HEK293 (cell line): ENCODE results near the gene RNF223.
A peak's percentile ranks its signal among the peaks of the same experiment; 100 is the strongest.

ENCODE experiments used
- CTCF ChIA-PET: fragments of 350-600 bp; formaldehyde crosslinking; extraction: SDS; loops from one replicate; lab custom pipeline; 2021; ENCODE audit warnings: antibody characterized with exemption; lab: Yijun Ruan, JAX
- POLR2A ChIA-PET: fragments of 300-600 bp; formaldehyde crosslinking; extraction: SDS; loops from one replicate; lab custom pipeline; 2020; ENCODE audit warnings: antibody characterized with exemption, inconsistent platforms; lab: Yijun Ruan, JAX
- H3K27ac ChIP-seq: fragments of 200-500 bp; sonication (Bioruptor generic); 2 replicates; pipeline ENCODE4 v1.5.1; 2014; ENCODE audit warnings: low read depth, low read length, control low read depth, inconsistent platforms; ENCODE audit errors: extremely low read depth
- H3K36me3 ChIP-seq, 2 experiments: fragments of 200-500 bp in 1 of 2; sonication (Bioruptor generic) in 1 of 2; 1 replicate in 1 of 2; 2 replicates in 1 of 2; pipeline ENCODE4 v1.5.1; 2014 to 2017; ENCODE audit warnings: inconsistent platforms in 2 of 2, low read length in 2 of 2; ENCODE audit not compliant: control insufficient read depth in 2 of 2, insufficient read depth in 1 of 2
- H3K4me1 ChIP-seq: fragments of 200-500 bp; sonication (Bioruptor generic); 2 replicates; pipeline ENCODE4 v1.5.1; 2014; ENCODE audit warnings: mild to moderate bottlenecking, low read length, inconsistent platforms; ENCODE audit not compliant: control insufficient read depth, insufficient read depth
- H3K4me3 ChIP-seq: 2 replicates; pipeline ENCODE4 v1.5.1; 2011; ENCODE audit warnings: low read depth, mild to moderate bottlenecking, control low read depth, low read length, moderate library complexity
- H3K9me3 ChIP-seq: fragments of 200-500 bp; sonication (Bioruptor generic); 2 replicates; pipeline ENCODE4 v1.5.1; 2014; ENCODE audit warnings: low read depth, low read length, inconsistent platforms; ENCODE audit not compliant: control insufficient read depth, insufficient read depth
- EGR2 ChIP-seq: fragments of 450-650 bp; formaldehyde crosslinking; IDR thresholded peaks from 2 replicates; pipeline ENCODE4 v1.5.1; 2016; ENCODE audit warnings: low read depth, missing biosample characterization, missing genetic modification characterization
- IKZF3 ChIP-seq: fragments of 450-650 bp; IDR thresholded peaks from 2 replicates; pipeline ENCODE4 v1.5.0; 2018; ENCODE audit warnings: missing biosample characterization, mild to moderate bottlenecking, missing genetic modification characterization, moderate library complexity
- REPIN1 ChIP-seq: fragments of 450-650 bp; formaldehyde crosslinking; IDR thresholded peaks from 2 replicates; pipeline ENCODE4 v1.5.1; 2017; ENCODE audit warnings: missing biosample characterization, missing genetic modification characterization, low read depth
- ZFHX2 ChIP-seq: fragments of 450-650 bp; formaldehyde crosslinking; conservative IDR thresholded peaks from 2 replicates; pipeline ENCODE4 v1.5.1; 2016; ENCODE audit warnings: missing biosample characterization, missing genetic modification characterization
- ZNF274 ChIP-seq, 2 experiments: fragments of 200-500 bp in 1 of 2; fragments of 450-650 bp in 1 of 2; sonication (Bioruptor generic) in 1 of 2; formaldehyde crosslinking in 1 of 2; IDR thresholded peaks; 2 replicates each; pipeline versions ENCODE4 v1.5.1 to v1.6.1; 2014 to 2016; ENCODE audit warnings: borderline replicate concordance in 1 of 2, inconsistent platforms in 1 of 2, low read length in 1 of 2, missing biosample characterization in 1 of 2, missing genetic modification characterization in 1 of 2
- ZNF394 ChIP-seq: fragments of 450-650 bp; formaldehyde crosslinking; IDR thresholded peaks from 2 replicates; pipeline ENCODE4 v1.5.1; 2016; ENCODE audit warnings: missing biosample characterization, missing genetic modification characterization, mild to moderate bottlenecking, moderate library complexity, borderline replicate concordance
- ZNF48 ChIP-seq: fragments of 450-650 bp; formaldehyde crosslinking; IDR thresholded peaks from 2 replicates; pipeline ENCODE4 v1.5.1; 2016; ENCODE audit warnings: missing biosample characterization, missing genetic modification characterization
- ZNF548 ChIP-seq: fragments of 450-650 bp; formaldehyde crosslinking; IDR thresholded peaks from 2 replicates; pipeline ENCODE4 v1.5.1; 2016; ENCODE audit warnings: missing biosample characterization, missing genetic modification characterization
- ZNF555 ChIP-seq: fragments of 450-650 bp; formaldehyde crosslinking; conservative IDR thresholded peaks from 2 replicates; pipeline ENCODE4 v1.5.1; 2017; ENCODE audit warnings: missing biosample characterization, mild to moderate bottlenecking, missing genetic modification characterization, inconsistent platforms
- ZNF626 ChIP-seq: fragments of 450-650 bp; sonication (Bioruptor Pico); formaldehyde crosslinking; IDR thresholded peaks from 2 replicates; pipeline ENCODE4 v1.5.1; 2018; ENCODE audit warnings: missing biosample characterization, missing genetic modification characterization, inconsistent platforms
- ZNF654 ChIP-seq: fragments of 450-650 bp; formaldehyde crosslinking; IDR thresholded peaks from 2 replicates; pipeline ENCODE4 v1.5.1; 2016; ENCODE audit warnings: low read depth, missing biosample characterization, missing genetic modification characterization
- ZSCAN16 ChIP-seq: fragments of 450-650 bp; formaldehyde crosslinking; IDR thresholded peaks from 2 replicates; pipeline ENCODE4 v1.5.1; 2016; ENCODE audit warnings: missing biosample characterization, missing genetic modification characterization
- TF ChIP-seq, protein P1 (sequence below): fragments of 450-650 bp; formaldehyde crosslinking; IDR thresholded peaks from 2 replicates; pipeline ENCODE4 v1.5.1; 2017; ENCODE audit warnings: missing biosample characterization, missing genetic modification characterization
- TF ChIP-seq, protein P2 (sequence below): fragments of 450-650 bp; formaldehyde crosslinking; IDR thresholded peaks from 2 replicates; pipeline ENCODE4 v1.5.1; 2016; ENCODE audit warnings: missing biosample characterization, missing genetic modification characterization

The RNF223 gene

DNA sequence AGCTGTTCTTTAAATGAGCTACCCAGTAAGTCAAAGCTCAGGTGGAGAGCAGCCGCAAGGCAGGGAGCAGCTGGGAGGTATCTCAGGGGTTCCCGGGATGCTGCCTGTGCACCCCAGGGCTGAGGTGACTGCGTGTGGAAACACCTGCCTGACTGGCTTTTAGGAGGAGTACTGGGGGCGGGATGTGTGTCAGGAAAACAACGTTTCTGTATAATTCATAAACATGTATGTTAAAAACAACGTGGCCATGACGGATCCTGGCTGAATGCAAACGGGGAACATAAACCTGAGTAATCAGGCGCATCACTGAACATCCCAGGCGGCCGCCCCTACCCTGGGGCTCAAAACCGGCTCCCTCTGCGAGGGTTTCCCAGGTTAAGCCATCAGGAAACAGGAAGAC, 40.3 kb upstream of the RNF223 start:
- H3K4me3 ChIP-seq, result no peak overlapping the region
- H3K9me3 ChIP-seq, result no peaks in the 10 kb centered on the region
- H3K4me1 ChIP-seq, result no peaks in the 10 kb centered on the region
- H3K27ac ChIP-seq, result no peak overlapping the region
- POLR2A ChIA-PET, result no interaction called here
- TF ChIP-seq ZNF394 (tag by site-specific recombination) (peak; percentile 15; the same call in 1 of the 2 replicates), ZNF548 (tag by site-specific recombination) (no peak)
- CTCF ChIA-PET, result interaction anchor here (0.9 kb wide), 1 partner anchor 178 kb away, joined by 3 read pairs; no protein-coding TSS in a partner anchor
- H3K36me3 ChIP-seq, result peaks cover 0 to 18% of the 10 kb centered on the region in 2 experiments; a peak in 1 of 3 replicates

DNA sequence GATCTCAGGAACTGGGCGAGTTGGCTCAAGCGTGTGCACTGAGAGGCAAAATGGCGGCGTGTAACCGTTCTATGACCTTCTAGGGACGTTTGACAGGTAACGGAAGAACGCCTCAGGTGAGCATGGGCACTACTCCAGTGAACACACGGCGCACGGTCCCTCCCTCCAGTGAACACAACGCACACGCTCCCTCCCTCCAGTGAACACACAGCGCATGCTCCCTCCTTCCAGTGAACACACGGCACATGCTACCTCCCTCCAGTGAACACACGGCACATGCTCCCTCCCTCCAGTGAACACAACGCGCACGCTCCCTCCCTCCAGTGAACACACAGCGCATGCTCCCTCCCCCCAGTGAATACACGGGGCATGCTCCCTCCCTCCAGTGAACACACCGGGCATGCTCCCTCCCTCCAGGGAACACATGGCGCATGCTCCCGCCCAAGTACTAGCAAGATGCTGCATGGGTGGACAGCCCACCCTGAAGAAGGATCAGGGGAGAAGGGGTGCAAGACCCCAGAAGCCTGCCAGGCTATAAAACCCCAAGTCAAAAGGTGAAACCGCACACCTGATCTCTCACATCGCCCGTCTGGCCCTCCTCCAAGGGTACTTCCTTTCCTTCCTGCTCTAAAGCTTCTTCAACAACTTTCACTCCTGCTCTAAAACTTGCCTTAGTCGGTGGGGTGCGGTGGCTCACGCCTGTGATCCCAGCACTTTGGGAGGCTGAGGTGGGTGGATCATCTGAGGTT, 38.3 kb upstream of the RNF223 start:
- no peak for TF ChIP-seq ZSCAN16 (tag by site-specific recombination)
- no peak for TF ChIP-seq REPIN1 (tag by site-specific recombination)
- TF ChIP-seq ZNF626 (tag by site-specific recombination), result no peak
- TF ChIP-seq ZNF274 (IDR thresholded peaks at IDR 0.05; ENCODE audit: low read length), result no peak
- TF ChIP-seq ZNF274 (tag by site-specific recombination; IDR thresholded peaks at IDR 0.05; ENCODE audit: borderline replicate concordance), result no peak
- TF ChIP-seq, all 188 proteins: peak for 0
- no peaks in the 10 kb centered on the region for H3K4me1 ChIP-seq
- ChIA-PET POLR2A (interaction anchor here (1.0 kb wide), 1 partner anchor 10 kb away, joined by 3 read pairs; no protein-coding TSS in a partner anchor), CTCF (no interaction called here)
- no peak overlapping the region for H3K4me3 ChIP-seq
- H3K36me3 ChIP-seq, result peaks cover 0 to 18% of the 10 kb centered on the region in 2 experiments; a peak in 1 of 3 replicates
- H3K27ac ChIP-seq, result no peak overlapping the region
- no peaks in the 10 kb centered on the region for H3K9me3 ChIP-seq

DNA sequence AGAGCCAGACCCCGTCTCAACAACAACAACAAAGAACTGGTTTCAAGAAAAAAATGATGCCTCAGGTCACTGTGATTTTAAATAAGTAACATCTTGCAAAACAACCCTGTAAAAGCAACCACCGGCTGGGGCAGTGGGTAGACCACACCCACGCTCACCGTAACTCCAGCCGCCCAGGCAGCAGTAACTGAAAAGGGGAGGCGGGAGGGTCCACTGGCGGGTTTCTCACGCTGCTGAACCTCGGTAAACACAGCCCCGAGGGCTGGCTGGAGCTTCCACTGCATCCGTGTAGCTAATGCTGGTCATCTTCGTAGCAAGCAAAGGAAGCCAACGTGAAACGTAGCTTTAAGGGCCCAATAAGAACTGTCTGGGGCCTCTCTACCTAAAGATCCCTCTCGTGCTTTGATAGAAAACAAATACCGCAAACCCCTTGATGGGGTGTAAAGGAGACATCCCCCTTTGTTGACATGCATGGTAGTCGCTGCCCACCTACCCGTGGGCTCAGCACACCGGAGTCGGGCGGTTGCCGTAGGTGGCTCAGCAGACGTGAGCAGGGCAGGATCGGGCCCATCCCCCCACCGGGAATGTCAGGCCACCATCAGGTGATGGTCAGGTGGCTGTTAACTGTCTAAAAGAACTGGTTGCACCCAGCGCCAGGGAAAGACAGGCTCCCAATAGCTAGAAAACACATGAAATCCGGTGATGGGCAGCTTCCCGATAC, 37.6 kb upstream of the RNF223 start:
- Histone ChIP-seq H3K9me3 (no peaks in the 10 kb centered on the region), H3K4me1 (no peaks in the 10 kb centered on the region), H3K4me3 (no peak overlapping the region), H3K36me3 (peaks cover 0 to 18% of the 10 kb centered on the region in 2 experiments; a peak in 1 of 3 replicates), H3K27ac (no peak overlapping the region)
- ChIA-PET POLR2A (interaction anchor here (0.5 to 1.0 kb wide), 2 partner anchors 9 to 391 kb away, joined by 3 read pairs; no protein-coding TSS in a partner anchor), CTCF (interaction anchor here (0.7 kb wide), 1 partner anchor 14 kb away, joined by 3 read pairs; no protein-coding TSS in a partner anchor)
- TF ChIP-seq ZNF654 (tag by site-specific recombination), result no peak
- peak; percentile 51 for TF ChIP-seq ZFHX2
- TF ChIP-seq IKZF3 (tag by site-specific recombination), result no peak
- TF ChIP-seq EGR2 (tag by site-specific recombination), result peak; percentile 76; the same call in 1 of the 2 replicates
- TF ChIP-seq, protein P1, sequence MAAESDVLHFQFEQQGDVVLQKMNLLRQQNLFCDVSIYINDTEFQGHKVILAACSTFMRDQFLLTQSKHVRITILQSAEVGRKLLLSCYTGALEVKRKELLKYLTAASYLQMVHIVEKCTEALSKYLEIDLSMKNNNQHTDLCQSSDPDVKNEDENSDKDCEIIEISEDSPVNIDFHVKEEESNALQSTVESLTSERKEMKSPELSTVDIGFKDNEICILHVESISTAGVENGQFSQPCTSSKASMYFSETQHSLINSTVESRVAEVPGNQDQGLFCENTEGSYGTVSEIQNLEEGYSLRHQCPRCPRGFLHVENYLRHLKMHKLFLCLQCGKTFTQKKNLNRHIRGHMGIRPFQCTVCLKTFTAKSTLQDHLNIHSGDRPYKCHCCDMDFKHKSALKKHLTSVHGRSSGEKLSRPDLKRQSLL (tag by site-specific recombination), result no peak
- TF ChIP-seq, protein P2, sequence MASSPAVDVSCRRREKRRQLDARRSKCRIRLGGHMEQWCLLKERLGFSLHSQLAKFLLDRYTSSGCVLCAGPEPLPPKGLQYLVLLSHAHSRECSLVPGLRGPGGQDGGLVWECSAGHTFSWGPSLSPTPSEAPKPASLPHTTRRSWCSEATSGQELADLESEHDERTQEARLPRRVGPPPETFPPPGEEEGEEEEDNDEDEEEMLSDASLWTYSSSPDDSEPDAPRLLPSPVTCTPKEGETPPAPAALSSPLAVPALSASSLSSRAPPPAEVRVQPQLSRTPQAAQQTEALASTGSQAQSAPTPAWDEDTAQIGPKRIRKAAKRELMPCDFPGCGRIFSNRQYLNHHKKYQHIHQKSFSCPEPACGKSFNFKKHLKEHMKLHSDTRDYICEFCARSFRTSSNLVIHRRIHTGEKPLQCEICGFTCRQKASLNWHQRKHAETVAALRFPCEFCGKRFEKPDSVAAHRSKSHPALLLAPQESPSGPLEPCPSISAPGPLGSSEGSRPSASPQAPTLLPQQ, result no peak
- no peak for TF ChIP-seq ZNF555
- no peak for TF ChIP-seq ZNF48 (tag by site-specific recombination)
